Erythroblast (primary cell): ENCODE results near the gene CEP41.

ENCODE experiments used
- GATA1 ChIP-seq: IDR thresholded peaks from 2 replicates; pipeline ENCODE4 v1.6.1; 2011; ENCODE audit warnings: low read depth, mild to moderate bottlenecking, control low read depth, low read length, moderate library complexity
- POLR2A ChIP-seq: IDR thresholded peaks from 2 replicates; pipeline ENCODE4 v1.6.1; 2011; ENCODE audit warnings: mild to moderate bottlenecking, low read length

DNA sequence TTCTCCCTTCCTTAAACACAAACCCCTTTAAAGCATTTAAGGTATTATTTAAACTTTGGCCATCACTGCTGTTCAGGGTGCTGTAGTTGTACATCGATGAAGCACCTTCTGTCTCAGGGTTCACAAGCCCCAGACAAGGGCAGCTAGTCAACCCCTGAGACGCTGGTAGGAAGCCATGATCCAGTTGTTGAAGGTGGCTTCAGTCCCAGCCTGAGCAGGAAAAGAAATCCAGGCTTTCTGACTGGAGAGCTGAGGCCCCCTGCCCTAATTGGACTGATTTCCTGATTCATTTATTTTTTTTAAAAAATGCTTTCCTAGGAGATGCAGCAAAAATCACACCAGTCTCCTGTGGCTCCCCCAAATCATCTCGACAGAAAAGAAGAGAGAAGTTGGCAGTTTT is 44.7 kb downstream of the CEP41 start:
- TF ChIP-seq POLR2A (no peak), GATA1 (no peak)
